ENCODE results near the gene MRPS9.

GRCh38 chr2:105034170-105034569 lies 3.7 kb upstream of the MRPS9 start:
- TF ChIP-seq POLR2A (IDR thresholded peaks at IDR 0.05; ENCODE audit: low read depth, low read length) (no peak), POLR2AphosphoS5 (IDR thresholded peaks at IDR 0.05; ENCODE audit: low read depth, low read length) (no peak)
